ENCODE data around the gene HOTAIR. TPM values are rescaled to one million over a fixed set of nuclear protein-coding genes. Genes with fewer than 3 reads are reported as not detected.

The HOTAIR gene
- total and polyA plus RNA-seq, 8 donors: not detected

- Histone ChIP-seq H3K27me3 (peaks cover 74 to 100% (median 100%) of the 10 kb centered on the region in 3 donors), H3K4me1 (peaks cover 8 to 35% (median 24%) of the 10 kb centered on the region in 4 donors), H3K36me3 (no peaks in the 10 kb centered on the region), H3K27ac (no peak overlapping the region), H3K4me3 (peak overlapping the region in 1 of 4 donors; percentile 18), H3K9me3 (peaks cover 0 to 4% (median 0%) of the 10 kb centered on the region in 4 donors)
- TF ChIP-seq POLR2A (IDR thresholded peaks at IDR 0.05): no peak
- no peak for TF ChIP-seq POLR2AphosphoS5 (IDR thresholded peaks at IDR 0.05)
- no peak for TF ChIP-seq CTCF (IDR thresholded peaks at IDR 0.05)
- TF ChIP-seq EP300 (IDR thresholded peaks at IDR 0.05): no peak
- DNase-seq: no peak
- intact Hi-C loops (cut with DNase I; ENCODE audit: low total_unique reads): no loop called here
- 6 to 11% (median 10%) methylated on average over 36 of the region's 36 CpGs for WGBS, 5 donors
Observed at GRCh38 chr12:53966385-53967133, 8.2 kb downstream of the HOTAIR start.

DNA sequence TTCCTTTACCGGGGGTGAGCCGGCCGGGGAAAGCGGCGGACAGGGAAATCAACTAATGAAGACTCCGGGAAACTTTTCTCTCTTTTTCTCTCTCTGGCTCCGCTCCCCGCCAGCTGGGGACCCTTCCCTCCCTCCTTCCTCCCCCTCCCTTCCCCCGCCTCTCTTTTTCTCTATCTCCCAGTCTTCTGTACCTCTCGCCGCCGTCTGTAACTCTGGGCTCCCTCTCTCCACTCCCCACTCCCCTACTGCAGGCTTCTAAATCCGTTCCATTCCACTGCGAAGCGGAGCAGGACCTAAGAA is 8.7 kb downstream of the HOTAIR start:
- intact Hi-C loops (cut with DNase I; ENCODE audit: low total_unique reads): no loop called here
- no peak for TF ChIP-seq POLR2AphosphoS5 (IDR thresholded peaks at IDR 0.05)
- TF ChIP-seq EP300 (IDR thresholded peaks at IDR 0.05): no peak
- TF ChIP-seq POLR2A (IDR thresholded peaks at IDR 0.05): no peak
- no peak for TF ChIP-seq CTCF (IDR thresholded peaks at IDR 0.05)
- peaks cover 8 to 41% (median 27%) of the 10 kb centered on the region in 4 donors for H3K4me1 ChIP-seq
- peaks cover 79 to 100% (median 100%) of the 10 kb centered on the region in 3 donors for H3K27me3 ChIP-seq
- no peaks in the 10 kb centered on the region for H3K36me3 ChIP-seq
- 5 to 10% (median 8%) methylated on average over 15 of the region's 15 CpGs for WGBS, 5 donors
- H3K9me3 ChIP-seq: peaks cover 0 to 4% (median 0%) of the 10 kb centered on the region in 4 donors
- no peak for DNase-seq
- H3K27ac ChIP-seq: no peak overlapping the region
- H3K4me3 ChIP-seq: no peak overlapping the region

DNA sequence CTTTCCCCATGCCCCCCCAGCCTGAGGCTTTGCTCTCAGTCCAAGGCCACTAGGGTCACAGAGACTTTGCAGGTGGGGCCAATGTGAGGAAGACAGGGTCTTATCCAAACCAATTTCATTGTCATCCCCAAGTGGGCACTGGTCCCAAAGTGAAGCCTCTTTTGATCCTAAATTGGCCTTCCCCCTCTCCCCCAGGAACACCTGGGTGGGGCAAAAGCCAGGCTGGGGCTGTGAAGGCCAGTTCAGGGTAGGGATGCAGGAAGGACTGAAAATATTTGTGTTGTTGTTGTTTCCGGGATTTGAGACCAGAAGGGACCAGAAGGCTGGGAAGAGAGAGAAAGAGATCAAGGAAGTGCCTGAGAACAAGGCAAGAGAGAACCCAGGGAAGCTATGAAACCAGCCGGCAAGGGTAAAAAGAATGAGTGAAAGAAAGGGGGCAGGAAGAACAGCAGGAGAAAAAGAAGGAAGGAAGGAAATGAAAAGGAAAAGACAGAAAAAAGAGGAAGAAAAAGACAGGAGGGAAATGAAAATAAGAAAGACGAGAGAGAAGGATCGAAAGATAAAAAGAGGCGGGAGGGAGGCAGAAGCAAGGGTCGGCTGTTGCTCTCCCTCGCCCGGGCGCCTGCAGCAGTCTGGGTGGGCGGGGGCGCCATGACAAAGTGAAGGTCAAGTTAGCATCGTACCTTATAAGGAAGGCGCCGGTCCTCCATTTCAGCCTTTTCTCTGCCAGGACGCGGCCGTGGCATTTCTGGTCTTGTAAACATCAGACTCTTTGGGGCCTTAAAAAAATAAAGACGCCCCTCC is 9.3 kb downstream of the HOTAIR start:
- Histone ChIP-seq H3K4me3 (no peak overlapping the region), H3K4me1 (peaks cover 8 to 46% (median 32%) of the 10 kb centered on the region in 4 donors), H3K27ac (no peak overlapping the region), H3K9me3 (peaks cover 0 to 4% (median 0%) of the 10 kb centered on the region in 4 donors), H3K27me3 (peaks cover 82 to 100% (median 100%) of the 10 kb centered on the region in 3 donors), H3K36me3 (no peaks in the 10 kb centered on the region)
- DNase-seq: no peak
- no peak for TF ChIP-seq POLR2AphosphoS5 (IDR thresholded peaks at IDR 0.05)
- TF ChIP-seq CTCF (IDR thresholded peaks at IDR 0.05): no peak
- no peak for TF ChIP-seq POLR2A (IDR thresholded peaks at IDR 0.05)
- TF ChIP-seq EP300 (IDR thresholded peaks at IDR 0.05): no peak
- WGBS, 5 donors: 4 to 5% (median 5%) methylated on average over 18 of the region's 18 CpGs
- intact Hi-C loops (cut with DNase I; ENCODE audit: low total_unique reads): no loop called here

DNA sequence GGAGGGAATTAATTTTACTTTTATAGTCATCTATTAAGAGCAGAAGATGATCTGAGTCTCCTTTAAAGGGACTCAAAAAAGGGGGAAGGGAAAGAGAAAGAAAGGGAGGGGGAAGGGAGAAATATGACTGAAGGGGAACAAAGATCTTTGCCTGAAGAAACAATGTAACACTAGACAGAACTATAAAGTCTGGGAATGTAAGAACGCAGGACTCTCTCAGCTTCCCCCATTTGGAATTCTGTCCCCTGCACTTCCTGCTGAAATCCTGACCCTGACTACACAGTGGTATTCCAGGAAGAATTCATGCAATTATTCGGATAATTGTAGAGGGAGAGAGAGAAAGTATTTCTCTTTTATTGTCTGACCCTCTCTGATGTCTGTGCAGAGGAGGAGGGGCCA is 10.4 kb downstream of the HOTAIR start:
- Histone ChIP-seq H3K27ac (no peak overlapping the region), H3K4me3 (no peak overlapping the region), H3K4me1 (peaks cover 8 to 46% (median 33%) of the 10 kb centered on the region in 4 donors), H3K9me3 (peaks cover 0 to 4% (median 0%) of the 10 kb centered on the region in 4 donors), H3K36me3 (no peaks in the 10 kb centered on the region), H3K27me3 (peaks cover 80 to 100% (median 100%) of the 10 kb centered on the region in 3 donors)
- WGBS, 5 donors: 3 to 16% (median 4%) methylated on average over 2 of the region's 2 CpGs
- DNase-seq: no peak
- no peak for TF ChIP-seq POLR2A (IDR thresholded peaks at IDR 0.05)
- no peak for TF ChIP-seq EP300 (IDR thresholded peaks at IDR 0.05)
- no peak for TF ChIP-seq POLR2AphosphoS5 (IDR thresholded peaks at IDR 0.05)
- no peak for TF ChIP-seq CTCF (IDR thresholded peaks at IDR 0.05)
- intact Hi-C loops (cut with DNase I; ENCODE audit: low total_unique reads): no loop called here

All from stomach (tissue), 9 donors.